ENCODE data around the gene FAM118A. TPM values are rescaled to one million over a fixed set of nuclear protein-coding genes. Genes with fewer than 3 reads are reported as not detected.

Gene FAM118A
- total RNA-seq (ENCODE audit: low replicate concordance), result 15.0 and 40.8 TPM in 2 replicates

GRCh38 chr22:45309422-45310227, at the start of gene FAM118A:
FAM118A (plus strand) TSS chr22:45309934; CDS start chr22:45322380, 12,446 bp downstream.

GRCh38 chr22:45284705-45285262, 24.9 kb upstream of the FAM118A start, which contains the start of gene UPK3A:
UPK3A (plus strand) TSS chr22:45284949; CDS start chr22:45285014, 65 bp downstream.

Other genes starting within 250 kb of the FAM118A start
- gene NUP50, start 146.0 kb upstream of the FAM118A start, total RNA-seq (ENCODE audit: low replicate concordance), result 24.7 and 25.5 TPM in 2 replicates
- 38.0 and 89.6 TPM in 2 replicates for gene KIAA0930, start 69.0 kb upstream of the FAM118A start, total RNA-seq (ENCODE audit: low replicate concordance)
- gene UPK3A, start 25.0 kb upstream of the FAM118A start, total RNA-seq (ENCODE audit: low replicate concordance), result not detected in 2 replicates
- gene SMC1B, start 103.7 kb downstream of the FAM118A start, total RNA-seq (ENCODE audit: low replicate concordance), result under 0.01 TPM in 1 of 2 replicates, not detected in the other
- gene RIBC2, start 103.8 kb downstream of the FAM118A start, total RNA-seq (ENCODE audit: low replicate concordance), result 0.08 and 0.12 TPM in 2 replicates
- gene FBLN1, start 192.9 kb downstream of the FAM118A start, total RNA-seq (ENCODE audit: low replicate concordance), result 49.1 and 838 TPM in 2 replicates